Smooth muscle cell (in vitro differentiated cells): Measurements from ENCODE around the gene MTCH1. TPM values are rescaled to one million over a fixed set of nuclear protein-coding genes. Genes with fewer than 3 reads are reported as not detected.

ENCODE experiments used
- DNase-seq: peaks from one replicate; lab custom pipeline; 2025; ENCODE audit not compliant: unreplicated experiment; lab: John Stamatoyannopoulos, UW
- H2AFZ ChIP-seq: fragments of 200-600 bp; sonication (generic); 2 replicates; pipeline ENCODE4 v1.6.0; 2016; ENCODE audit warnings: antibody characterized with exemption, low read depth, mild to moderate bottlenecking
- H3F3A ChIP-seq: fragments of 200-600 bp; sonication (generic); 2 replicates; pipeline ENCODE4 v1.6.0; 2017; ENCODE audit warnings: antibody characterized with exemption, low read depth
- H3K27ac ChIP-seq: fragments of 200-600 bp; sonication (generic); 2 replicates; pipeline ENCODE4 v1.5.1; 2016; ENCODE audit warnings: low read depth, mild to moderate bottlenecking
- H3K27me3 ChIP-seq: fragments of 200-600 bp; sonication (generic); 2 replicates; pipeline ENCODE4 v1.6.1; 2016; ENCODE audit warnings: low read depth, mild to moderate bottlenecking
- H3K36me3 ChIP-seq: fragments of 200-600 bp; sonication (generic); 2 replicates; pipeline ENCODE4 v1.5.1; 2016; ENCODE audit warnings: low read depth
- H3K4me1 ChIP-seq: fragments of 200-600 bp; sonication (generic); 2 replicates; pipeline ENCODE4 v1.5.1; 2016; ENCODE audit warnings: low read depth
- H3K4me2 ChIP-seq: fragments of 200-600 bp; sonication (generic); 2 replicates; pipeline ENCODE4 v1.6.0; 2016; ENCODE audit warnings: mild to moderate bottlenecking
- H3K4me3 ChIP-seq: fragments of 200-600 bp; sonication (generic); 2 replicates; pipeline ENCODE4 v1.5.1; 2016; ENCODE audit warnings: mild to moderate bottlenecking
- H3K79me2 ChIP-seq: fragments of 200-600 bp; sonication (generic); 2 replicates; pipeline ENCODE4 v1.6.0; 2016; ENCODE audit warnings: low read depth, mild to moderate bottlenecking
- H3K9ac ChIP-seq: fragments of 200-600 bp; sonication (generic); 2 replicates; pipeline ENCODE4 v1.6.0; 2016; ENCODE audit warnings: low read depth
- H3K9me3 ChIP-seq: fragments of 200-600 bp; sonication (generic); replicated peaks from 2 replicates; pipeline ENCODE4 v1.5.1; 2016; ENCODE audit warnings: low read depth
- H4K20me1 ChIP-seq: fragments of 200-600 bp; sonication (generic); 2 replicates; pipeline ENCODE4 v1.6.0; 2016; ENCODE audit warnings: low read depth
- WGBS: methylation state at CpG from one replicate; pipeline ENCODE4 v1.1.7; 2016; ENCODE audit warnings: low lambda C conversion rate; 5-methylcytosine and 5-hydroxymethylcytosine counted together
- polyA plus RNA-seq: library from polyadenylated mRNA; unstranded; fragments of >200 nt; fragmentation: Nextera tagmentation; extraction: Ambion mirVana; gene quantifications from 2 replicates; pipeline ENCODE4 v1.2.1, GENCODE V29; 2016
- total RNA-seq: library from RNA; depleted of rRNA; stranded (reverse); fragments of >200 nt; gene quantifications from 2 replicates; pipeline ENCODE4 v1.2.3, GENCODE V29; 2014
- TF ChIP-seq, protein P1 (sequence below): fragments of 200-600 bp; sonication (generic); IDR thresholded peaks from 2 replicates; pipeline ENCODE4 v1.5.1; 2017; ENCODE audit warnings: borderline replicate concordance, mild to moderate bottlenecking, antibody characterized with exemption; ENCODE audit not compliant: insufficient read depth, poor library complexity, severe bottlenecking

MTCH1 gene
- total and polyA plus RNA-seq, 2 experiments from 2014 or later = 200 to 517 TPM

DNA sequence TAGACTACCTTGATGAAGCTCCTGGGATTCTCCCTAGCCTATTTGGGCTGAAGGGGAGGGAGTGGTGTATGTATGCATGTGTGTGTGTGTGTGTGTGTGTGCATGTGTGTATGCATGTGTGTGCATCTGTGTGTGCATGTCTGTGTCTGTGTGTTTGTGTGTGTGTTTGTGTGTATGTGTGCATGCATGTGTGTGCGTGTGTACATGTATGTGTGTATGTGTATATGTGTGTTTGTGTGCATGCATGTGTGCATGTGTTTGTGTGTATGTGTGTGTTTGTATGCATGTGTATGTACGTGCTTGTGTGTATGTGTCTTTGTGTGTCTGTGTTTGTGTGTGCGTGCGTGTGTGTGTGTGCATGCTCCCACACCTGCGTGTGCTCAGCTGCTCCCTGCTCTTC lies 34.8 kb upstream of the MTCH1 start:
- Histone ChIP-seq H3K27me3 (no peaks in the 10 kb centered on the region), H3K27ac (no peak overlapping the region), H3K4me1 (no peaks in the 10 kb centered on the region), H3K79me2 (no peaks in the 10 kb centered on the region), H3K4me3 (no peak overlapping the region), H3F3A (no peaks in the 10 kb centered on the region), H3K4me2 (no peak overlapping the region), H3K36me3 (no peaks in the 10 kb centered on the region), H2AFZ (no peak overlapping the region), H3K9me3 (no peaks in the 10 kb centered on the region), H4K20me1 (no peaks in the 10 kb centered on the region), H3K9ac (no peak overlapping the region)
- no peak for DNase-seq
- WGBS = 92% methylated on average over 5 of the region's 5 CpGs
- TF ChIP-seq, protein P1, sequence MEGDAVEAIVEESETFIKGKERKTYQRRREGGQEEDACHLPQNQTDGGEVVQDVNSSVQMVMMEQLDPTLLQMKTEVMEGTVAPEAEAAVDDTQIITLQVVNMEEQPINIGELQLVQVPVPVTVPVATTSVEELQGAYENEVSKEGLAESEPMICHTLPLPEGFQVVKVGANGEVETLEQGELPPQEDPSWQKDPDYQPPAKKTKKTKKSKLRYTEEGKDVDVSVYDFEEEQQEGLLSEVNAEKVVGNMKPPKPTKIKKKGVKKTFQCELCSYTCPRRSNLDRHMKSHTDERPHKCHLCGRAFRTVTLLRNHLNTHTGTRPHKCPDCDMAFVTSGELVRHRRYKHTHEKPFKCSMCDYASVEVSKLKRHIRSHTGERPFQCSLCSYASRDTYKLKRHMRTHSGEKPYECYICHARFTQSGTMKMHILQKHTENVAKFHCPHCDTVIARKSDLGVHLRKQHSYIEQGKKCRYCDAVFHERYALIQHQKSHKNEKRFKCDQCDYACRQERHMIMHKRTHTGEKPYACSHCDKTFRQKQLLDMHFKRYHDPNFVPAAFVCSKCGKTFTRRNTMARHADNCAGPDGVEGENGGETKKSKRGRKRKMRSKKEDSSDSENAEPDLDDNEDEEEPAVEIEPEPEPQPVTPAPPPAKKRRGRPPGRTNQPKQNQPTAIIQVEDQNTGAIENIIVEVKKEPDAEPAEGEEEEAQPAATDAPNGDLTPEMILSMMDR = no peak

DNA sequence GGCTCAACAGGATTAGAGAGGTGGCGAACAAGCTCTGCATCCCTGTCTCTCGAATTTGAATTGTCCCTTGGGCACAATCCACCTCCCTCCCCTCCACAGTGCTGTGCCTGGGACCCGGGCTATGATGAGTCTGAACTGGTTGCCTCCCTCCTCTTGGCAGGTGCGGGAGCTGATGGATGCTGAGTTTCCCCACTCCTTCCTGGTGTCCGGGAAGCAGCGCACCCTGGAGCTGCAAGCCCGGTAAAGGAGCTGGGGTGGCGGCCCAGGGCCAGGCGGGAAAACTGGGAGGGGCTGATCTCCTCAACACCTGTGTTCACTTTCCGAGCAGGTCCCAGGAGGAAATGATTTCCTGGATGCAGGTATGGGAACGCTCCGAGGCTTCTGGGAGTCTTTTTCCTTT lies 34.4 kb upstream of the MTCH1 start:
- H3K27ac ChIP-seq = no peak overlapping the region
- no peaks in the 10 kb centered on the region for H3F3A ChIP-seq
- 60% methylated on average over 12 of the region's 12 CpGs for WGBS
- no peaks in the 10 kb centered on the region for H3K4me1 ChIP-seq
- TF ChIP-seq, protein P1 = no peak
- H4K20me1 ChIP-seq = no peaks in the 10 kb centered on the region
- no peaks in the 10 kb centered on the region for H3K79me2 ChIP-seq
- H3K27me3 ChIP-seq = no peaks in the 10 kb centered on the region
- H3K9me3 ChIP-seq = no peaks in the 10 kb centered on the region
- H2AFZ ChIP-seq = no peak overlapping the region
- no peak for DNase-seq
- H3K4me3 ChIP-seq = no peak overlapping the region
- no peaks in the 10 kb centered on the region for H3K36me3 ChIP-seq
- no peak overlapping the region for H3K4me2 ChIP-seq
- no peak overlapping the region for H3K9ac ChIP-seq

DNA sequence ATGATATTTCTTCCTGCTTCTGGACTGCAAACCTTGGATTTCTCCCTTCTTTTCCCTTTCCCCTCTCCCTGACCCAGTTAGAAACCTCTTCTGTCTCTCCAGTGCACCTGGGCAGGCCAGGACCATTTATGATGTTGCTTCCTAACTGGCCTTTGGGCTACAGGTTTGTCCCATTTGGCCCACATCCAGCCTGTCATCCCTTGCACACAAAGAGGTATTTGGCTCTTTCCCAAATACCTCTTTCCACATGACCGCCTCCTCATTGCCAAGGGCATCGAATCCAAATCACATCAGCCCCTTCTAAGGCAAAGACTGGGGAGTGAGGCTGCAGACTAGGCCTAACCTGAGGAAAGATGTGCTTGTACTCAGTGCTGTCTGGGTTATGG lies 33.1 kb upstream of the MTCH1 start:
- no peak overlapping the region for H3K27ac ChIP-seq
- no peaks in the 10 kb centered on the region for H3K4me1 ChIP-seq
- H3K36me3 ChIP-seq = no peaks in the 10 kb centered on the region
- no peak overlapping the region for H3K9ac ChIP-seq
- no peaks in the 10 kb centered on the region for H3K79me2 ChIP-seq
- no peak overlapping the region for H3K4me3 ChIP-seq
- 88% methylated on average over 2 of the region's 2 CpGs for WGBS
- no peaks in the 10 kb centered on the region for H4K20me1 ChIP-seq
- H3K27me3 ChIP-seq = no peaks in the 10 kb centered on the region
- no peak overlapping the region for H2AFZ ChIP-seq
- no peak overlapping the region for H3K4me2 ChIP-seq
- TF ChIP-seq, protein P1 = no peak
- H3K9me3 ChIP-seq = no peaks in the 10 kb centered on the region
- DNase-seq = no peak
- no peaks in the 10 kb centered on the region for H3F3A ChIP-seq

DNA sequence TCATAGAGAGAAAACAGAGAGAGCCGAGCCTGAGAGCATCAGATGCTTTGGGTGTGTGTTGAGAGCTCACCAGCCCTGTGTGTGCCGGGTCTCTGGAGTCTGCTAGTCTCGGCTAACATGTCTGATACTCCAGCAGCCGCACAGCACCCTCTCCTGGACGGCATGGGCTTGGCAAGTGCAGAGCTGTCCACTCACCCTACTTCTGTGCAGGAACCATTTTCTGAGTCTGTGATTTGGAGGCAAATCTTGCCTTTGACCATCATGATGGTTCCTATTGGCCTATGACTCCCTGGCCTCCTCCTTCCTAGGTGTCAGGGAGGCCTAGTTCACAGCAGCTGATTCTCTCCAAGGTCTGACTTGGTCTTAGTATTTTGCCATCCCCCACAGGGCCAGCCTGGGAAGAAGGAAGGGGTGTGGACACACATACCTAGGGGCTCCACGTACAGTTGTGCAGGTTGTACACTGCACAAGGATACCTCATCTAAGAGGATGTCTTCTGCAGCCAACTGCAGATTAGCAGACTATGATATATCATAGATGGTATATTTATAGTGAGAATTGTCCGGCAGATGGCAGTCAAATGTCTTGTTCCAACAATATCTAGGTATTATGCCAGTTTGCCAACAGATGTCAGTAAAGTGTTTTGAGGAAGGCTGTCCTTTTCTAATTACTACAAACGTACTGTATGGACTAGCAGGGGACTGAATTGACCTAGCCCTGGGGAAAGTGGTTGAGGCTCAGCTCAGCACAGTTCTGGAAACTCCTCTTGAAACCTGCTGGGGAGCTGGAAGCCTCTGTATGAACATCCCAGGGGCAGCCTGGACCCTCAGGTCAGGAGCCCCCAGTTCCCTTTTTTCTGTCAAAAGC lies 32.4 kb upstream of the MTCH1 start:
- Histone ChIP-seq H3K36me3 (no peaks in the 10 kb centered on the region), H3K79me2 (no peaks in the 10 kb centered on the region), H3K9ac (no peak overlapping the region), H3K4me2 (peak overlapping the region; percentile 67), H3K4me1 (no peaks in the 10 kb centered on the region), H3K27me3 (no peaks in the 10 kb centered on the region), H3K4me3 (no peak overlapping the region), H2AFZ (peak overlapping the region; percentile 96), H3K9me3 (no peaks in the 10 kb centered on the region), H3K27ac (no peak overlapping the region), H4K20me1 (no peaks in the 10 kb centered on the region), H3F3A (no peaks in the 10 kb centered on the region)
- TF ChIP-seq, protein P1 = peak; percentile 83
- WGBS = 14% methylated on average over 8 of the region's 8 CpGs
- peak; percentile 66 for DNase-seq
